HEK293T (cell line): ENCODE measurements around the gene PPARGC1A.

Experiments
- FOXA1 ChIP-seq: fragments of 450-650 bp; IDR thresholded peaks from 2 replicates; pipeline ENCODE4 v1.6.1; 2016; ENCODE audit warnings: mild to moderate bottlenecking
- FOXM1 ChIP-seq: fragments of 450-650 bp; IDR thresholded peaks from 2 replicates; pipeline ENCODE4 v1.6.1; 2017; ENCODE audit warnings: mild to moderate bottlenecking, borderline replicate concordance
- ZNF384 ChIP-seq: fragments of 450-650 bp; IDR thresholded peaks from 2 replicates; pipeline ENCODE4 v1.6.1; 2016
- TF ChIP-seq, protein P1 (sequence below): fragments of 450-650 bp; IDR thresholded peaks from 2 replicates; pipeline ENCODE4 v1.6.1; 2016

DNA sequence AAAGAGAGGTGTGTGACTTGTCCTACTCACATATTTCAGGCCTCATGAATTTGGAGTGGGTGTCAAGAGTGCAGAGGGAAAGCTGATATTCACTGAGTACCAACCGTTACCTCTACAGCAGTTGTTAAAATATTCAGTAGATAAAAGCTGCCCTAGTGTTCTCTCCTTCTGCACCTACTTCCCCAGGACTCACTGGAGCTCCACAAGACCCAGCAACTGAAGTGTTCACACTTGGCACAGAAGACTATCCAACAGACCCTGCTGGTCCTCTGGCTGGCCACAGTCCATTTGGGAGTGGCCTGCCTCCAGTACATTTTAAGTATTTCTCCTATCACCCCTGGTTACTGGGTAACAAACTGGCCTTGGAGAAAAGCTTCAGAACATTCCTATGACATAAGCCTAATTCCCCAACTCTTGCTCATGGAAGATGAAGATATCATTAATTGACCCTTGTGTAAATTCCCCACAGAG lies 70.8 kb downstream of the PPARGC1A start:
- TF ChIP-seq ZNF384 (no peak), FOXM1 (no peak), FOXA1 (no peak)
- TF ChIP-seq, protein P1, sequence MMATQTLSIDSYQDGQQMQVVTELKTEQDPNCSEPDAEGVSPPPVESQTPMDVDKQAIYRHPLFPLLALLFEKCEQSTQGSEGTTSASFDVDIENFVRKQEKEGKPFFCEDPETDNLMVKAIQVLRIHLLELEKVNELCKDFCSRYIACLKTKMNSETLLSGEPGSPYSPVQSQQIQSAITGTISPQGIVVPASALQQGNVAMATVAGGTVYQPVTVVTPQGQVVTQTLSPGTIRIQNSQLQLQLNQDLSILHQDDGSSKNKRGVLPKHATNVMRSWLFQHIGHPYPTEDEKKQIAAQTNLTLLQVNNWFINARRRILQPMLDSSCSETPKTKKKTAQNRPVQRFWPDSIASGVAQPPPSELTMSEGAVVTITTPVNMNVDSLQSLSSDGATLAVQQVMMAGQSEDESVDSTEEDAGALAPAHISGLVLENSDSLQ: no peak
